ENCODE measurements around the gene ZNF668. TPM values are rescaled to one million over a fixed set of nuclear protein-coding genes. Genes with fewer than 3 reads are reported as not detected.

The ZNF668 gene
- total and polyA plus RNA-seq, 2 of the 4 experiments (the other 2 are of a cell fraction): 4.5 to 11.6 TPM

- ATAC-seq (ENCODE audit: low read depth): no peak
- no peak overlapping the region for H3K9ac ChIP-seq (ENCODE audit: low read depth, low read length)
- H3K27ac ChIP-seq (ENCODE audit: insufficient read depth, low read length): no peak overlapping the region
- H3K79me1 ChIP-seq (ENCODE audit: low read depth in 1 of 2, low read length in 2 of 2): peaks cover 22 to 52% of the 10 kb centered on the region in 2 experiments
- no peak overlapping the region for H3K56ac ChIP-seq (ENCODE audit: extremely low read depth, insufficient read depth, low read length)
- no peak overlapping the region for H4K91ac ChIP-seq (ENCODE audit: insufficient read depth, low read depth, low read length)
- no peak overlapping the region for H2BK120ac ChIP-seq (ENCODE audit: low read depth, low read length)
- H3K9me1 ChIP-seq (ENCODE audit: insufficient read depth, low read length): peaks cover 11% of the 10 kb centered on the region; the same call in 1 of the 2 replicates
- no peak overlapping the region for H3K4ac ChIP-seq (ENCODE audit: low read depth, low read length)
- H4K5ac ChIP-seq (ENCODE audit: low read depth, low read length): no peak overlapping the region
- no peak overlapping the region for H2AK5ac ChIP-seq (ENCODE audit: low read depth, low read length)
- TF ChIP-seq RAD21 (IDR thresholded peaks at IDR 0.05; ENCODE audit: low read length) (no peak), SMC3 (IDR thresholded peaks at IDR 0.05; ENCODE audit: low read depth, low read length) (no peak), RCOR1 (IDR thresholded peaks at IDR 0.05; ENCODE audit: insufficient replicate concordance, low read length) (no peak), NFE2L2 (IDR thresholded peaks at IDR 0.05; ENCODE audit: low read depth, low read length) (no peak), MAZ (IDR thresholded peaks at IDR 0.05; ENCODE audit: borderline replicate concordance, low read depth, low read length) (no peak), MAFK (IDR thresholded peaks at IDR 0.05; ENCODE audit: low read depth, low read length) (no peak), RFX5 (IDR thresholded peaks at IDR 0.05; ENCODE audit: low read depth, low read length) (no peak), BHLHE40 (IDR thresholded peaks at IDR 0.05; ENCODE audit: low read depth, low read length) (no peak)
- H3K23ac ChIP-seq (ENCODE audit: low read depth, low read length): no peak overlapping the region
- no peak overlapping the region for H3K18ac ChIP-seq (ENCODE audit: low read depth, low read length)
- H4K8ac ChIP-seq (ENCODE audit: low read depth in 2 of 2, low read length in 2 of 2): no peak overlapping the region
- CTCF ChIA-PET: no interaction called here
- H3K27me3 ChIP-seq (ENCODE audit: control insufficient read depth, insufficient read depth, low read length): no peaks in the 10 kb centered on the region
- no peaks in the 10 kb centered on the region; the same call in 1 of the 2 replicates for H4K20me1 ChIP-seq (ENCODE audit: insufficient read depth, low read length)
- H3K14ac ChIP-seq (replicated peaks; ENCODE audit: low read depth, low read length): no peak overlapping the region
- no TSS peak for BruUV-seq (replicated peaks)
- dilution Hi-C loops (cut with HindIII; ENCODE audit: low sequenced_read_pairs, unreplicated experiment) (no loop called here), in situ Hi-C loops (cut with MboI; ENCODE audit: low sequenced_read_pairs) (no loop called here), intact Hi-C loops (cut with micrococcal nuclease) (no loop called here)
- no peak overlapping the region for H2BK5ac ChIP-seq (ENCODE audit: low read depth, low read length, poor library complexity, severe bottlenecking)
- H3K9me3 ChIP-seq (ENCODE audit: control insufficient read depth, insufficient read depth, low read length): no peaks in the 10 kb centered on the region
- H2AK9ac ChIP-seq (replicated peaks; ENCODE audit: low read depth, low read length, poor library complexity): no peak overlapping the region
- no peak overlapping the region for H2AFZ ChIP-seq (replicated peaks; ENCODE audit: low read length, poor library complexity)
- WGBS, 2 experiments (ENCODE audit: extremely low coverage in 2 of 2, insufficient read length in 1 of 2): 100% methylated on average over 2 of the region's 2 CpGs; no CpG with 5 or more reads in 1 of the 2 experiments
- POLR2A ChIA-PET (ENCODE audit: unreplicated experiment): no interaction called here
- H3K36me3 ChIP-seq (ENCODE audit: control insufficient read depth, insufficient read depth, low read length): peaks cover 40% of the 10 kb centered on the region
- no peak for DNase-seq
- H3K4me2 ChIP-seq (ENCODE audit: low read depth, low read length): no peak overlapping the region
- no peak overlapping the region for H2BK15ac ChIP-seq (ENCODE audit: low read depth, low read length)
- H2BK20ac ChIP-seq (ENCODE audit: low read depth, low read length): no peak overlapping the region
- H3K4me3 ChIP-seq (ENCODE audit: insufficient read depth, low read depth, low read length): no peak overlapping the region
- peaks cover 2% of the 10 kb centered on the region; the same call in 1 of the 2 replicates for H3K4me1 ChIP-seq (ENCODE audit: control insufficient read depth, insufficient read depth, low read length)
Observed at GRCh38 chr16:31112711-31113110, 38.7 kb upstream of the ZNF668 start.

Measured in IMR-90 (cell line).